T-helper 1 cell treated with Interleukin-12 subunit alpha and Interleukin-12 subunit beta and Interleukin-4 antibody, amounts not matched to agents 30 μg/mL and 1 μg/mL, for 36 hours (primary cell): ENCODE results near the gene SPOPL.
"Not testable (repeated sequence)": the region's sequence is repeated elsewhere in the genome, so short reads cannot be mapped to it uniquely, and the experiment has no call there.

ENCODE experiments used
- H3K27ac Mint-ChIP-seq: one replicate; pipeline ENCODE4 v1.8.0; 2021; ENCODE audit warnings: mild to moderate bottlenecking, mixed read lengths
- H3K27me3 Mint-ChIP-seq: one replicate; pipeline ENCODE4 v1.8.0; 2021; ENCODE audit warnings: low read depth, mixed read lengths
- H3K36me3 Mint-ChIP-seq: one replicate; pipeline ENCODE4 v1.8.0; 2021; ENCODE audit warnings: low read depth, mixed read lengths
- H3K4me1 Mint-ChIP-seq: one replicate; pipeline ENCODE4 v1.8.0; 2021; ENCODE audit warnings: low read depth, mixed read lengths
- H3K4me3 Mint-ChIP-seq: one replicate; pipeline ENCODE4 v1.8.0; 2021; ENCODE audit warnings: mild to moderate bottlenecking, moderate library complexity, mixed read lengths
- H3K9me3 Mint-ChIP-seq: one replicate; pipeline ENCODE4 v1.8.0; 2021; ENCODE audit warnings: mixed read lengths

SPOPL gene

GRCh38 chr2:138524353-138524752, 22.8 kb downstream of the SPOPL start:
- not testable (repeated sequence) for H3K4me3 Mint-ChIP-seq, H3K27ac Mint-ChIP-seq, H3K27me3 Mint-ChIP-seq
- Mint-ChIP-seq H3K36me3 (peaks cover 23% of the 10 kb centered on the region), H3K9me3 (peaks cover 18% of the 10 kb centered on the region), H3K4me1 (peaks cover 18% of the 10 kb centered on the region)

GRCh38 chr2:138531913-138532312, 30.3 kb downstream of the SPOPL start:
- H3K4me1 Mint-ChIP-seq, result peaks cover 1% of the 10 kb centered on the region

GRCh38 chr2:138534791-138535190, 33.2 kb downstream of the SPOPL start:
- Mint-ChIP-seq H3K9me3 (peaks cover 19% of the 10 kb centered on the region), H3K4me3 (no peak overlapping the region), H3K27ac (no peak overlapping the region), H3K36me3 (peaks cover 19% of the 10 kb centered on the region), H3K4me1 (peaks cover 1% of the 10 kb centered on the region), H3K27me3 (no peaks in the 10 kb centered on the region)

More at GRCh38 chr2:138531913-138532312, 30.3 kb downstream of the SPOPL start:
- H3K27ac Mint-ChIP-seq, result no peak overlapping the region
- H3K36me3 Mint-ChIP-seq, result peaks cover 6% of the 10 kb centered on the region
- H3K4me3 Mint-ChIP-seq, result no peak overlapping the region
- no peaks in the 10 kb centered on the region for H3K27me3 Mint-ChIP-seq
- H3K9me3 Mint-ChIP-seq, result peaks cover 3% of the 10 kb centered on the region

GRCh38 chr2:138536302-138536701, 34.7 kb downstream of the SPOPL start:
- H3K27ac Mint-ChIP-seq, result no peak overlapping the region
- peaks cover 19% of the 10 kb centered on the region for H3K9me3 Mint-ChIP-seq
- peaks cover 20% of the 10 kb centered on the region for H3K36me3 Mint-ChIP-seq
- H3K4me3 Mint-ChIP-seq, result no peak overlapping the region
- peaks cover 1% of the 10 kb centered on the region for H3K4me1 Mint-ChIP-seq
- H3K27me3 Mint-ChIP-seq, result no peaks in the 10 kb centered on the region

- Mint-ChIP-seq H3K27me3 (no peaks in the 10 kb centered on the region), H3K4me3 (no peak overlapping the region), H3K4me1 (peaks cover 1% of the 10 kb centered on the region), H3K36me3 (peaks cover 21% of the 10 kb centered on the region), H3K9me3 (peaks cover 19% of the 10 kb centered on the region), H3K27ac (no peak overlapping the region)
These were observed 35.2 kb downstream of the SPOPL start for GRCh38 chr2:138536740-138537139.

GRCh38 chr2:138537170-138537915, 35.8 kb downstream of the SPOPL start:
- peaks cover 21% of the 10 kb centered on the region for H3K36me3 Mint-ChIP-seq
- no peaks in the 10 kb centered on the region for H3K27me3 Mint-ChIP-seq
- H3K27ac Mint-ChIP-seq, result no peak overlapping the region
- H3K4me1 Mint-ChIP-seq, result peaks cover 1% of the 10 kb centered on the region
- H3K4me3 Mint-ChIP-seq, result no peak overlapping the region
- H3K9me3 Mint-ChIP-seq, result peaks cover 19% of the 10 kb centered on the region

GRCh38 chr2:138544206-138544605, 42.6 kb downstream of the SPOPL start:
- H3K27ac Mint-ChIP-seq, H3K36me3 Mint-ChIP-seq, H3K4me3 Mint-ChIP-seq, H3K9me3 Mint-ChIP-seq, H3K27me3 Mint-ChIP-seq, H3K4me1 Mint-ChIP-seq: not testable (repeated sequence)

GRCh38 chr2:138548796-138549195, 47.2 kb downstream of the SPOPL start:
- Mint-ChIP-seq H3K27ac (no peak overlapping the region), H3K9me3 (no peaks in the 10 kb centered on the region), H3K4me3 (no peak overlapping the region), H3K27me3 (no peaks in the 10 kb centered on the region), H3K36me3 (peaks cover 10% of the 10 kb centered on the region), H3K4me1 (no peaks in the 10 kb centered on the region)

- Mint-ChIP-seq H3K27ac (no peak overlapping the region), H3K4me3 (no peak overlapping the region), H3K27me3 (no peaks in the 10 kb centered on the region), H3K4me1 (no peaks in the 10 kb centered on the region), H3K9me3 (no peaks in the 10 kb centered on the region), H3K36me3 (peaks cover 16% of the 10 kb centered on the region)
These were observed 48.6 kb downstream of the SPOPL start for GRCh38 chr2:138550172-138550571.

- Mint-ChIP-seq H3K4me1 (no peaks in the 10 kb centered on the region), H3K36me3 (peaks cover 16% of the 10 kb centered on the region), H3K27ac (no peak overlapping the region), H3K9me3 (no peaks in the 10 kb centered on the region), H3K27me3 (no peaks in the 10 kb centered on the region), H3K4me3 (no peak overlapping the region)
These were observed 49.2 kb downstream of the SPOPL start for GRCh38 chr2:138550670-138551287.

- Mint-ChIP-seq H3K4me3 (no peak overlapping the region), H3K27ac (no peak overlapping the region), H3K9me3 (no peaks in the 10 kb centered on the region), H3K4me1 (no peaks in the 10 kb centered on the region), H3K27me3 (no peaks in the 10 kb centered on the region), H3K36me3 (peaks cover 21% of the 10 kb centered on the region)
These were observed 52.6 kb downstream of the SPOPL start for GRCh38 chr2:138554123-138554522.

- H3K9me3 Mint-ChIP-seq, result no peaks in the 10 kb centered on the region
- H3K4me3 Mint-ChIP-seq, result no peak overlapping the region
- H3K4me1 Mint-ChIP-seq, result no peaks in the 10 kb centered on the region
- H3K36me3 Mint-ChIP-seq, result peaks cover 32% of the 10 kb centered on the region
- no peak overlapping the region for H3K27ac Mint-ChIP-seq
- no peaks in the 10 kb centered on the region for H3K27me3 Mint-ChIP-seq
These were observed 58.1 kb downstream of the SPOPL start for GRCh38 chr2:138559641-138560040.

- Mint-ChIP-seq H3K4me3 (no peak overlapping the region), H3K9me3 (no peaks in the 10 kb centered on the region), H3K27ac (no peak overlapping the region), H3K36me3 (peaks cover 26% of the 10 kb centered on the region), H3K4me1 (no peaks in the 10 kb centered on the region), H3K27me3 (no peaks in the 10 kb centered on the region)
These were observed 63.1 kb downstream of the SPOPL start for GRCh38 chr2:138564586-138565229.

GRCh38 chr2:138565230-138565598, 63.6 kb downstream of the SPOPL start:
- Mint-ChIP-seq H3K9me3 (no peaks in the 10 kb centered on the region), H3K4me1 (no peaks in the 10 kb centered on the region), H3K36me3 (peaks cover 27% of the 10 kb centered on the region), H3K4me3 (no peak overlapping the region), H3K27me3 (no peaks in the 10 kb centered on the region), H3K27ac (no peak overlapping the region)

GRCh38 chr2:138572318-138572717, 70.7 kb downstream of the SPOPL start:
- no peak overlapping the region for H3K27ac Mint-ChIP-seq
- peaks cover 6% of the 10 kb centered on the region for H3K9me3 Mint-ChIP-seq
- H3K27me3 Mint-ChIP-seq, result no peaks in the 10 kb centered on the region
- no peak overlapping the region for H3K4me3 Mint-ChIP-seq
- no peaks in the 10 kb centered on the region for H3K4me1 Mint-ChIP-seq
- H3K36me3 Mint-ChIP-seq, result peaks cover 21% of the 10 kb centered on the region
